C4-2B (cell line): ENCODE data around the gene DUS3L.

Experiments used
- ZFX ChIP-seq: fragments of 450-650 bp; IDR thresholded peaks from 2 replicates; pipeline ENCODE4 v1.6.1; 2017
- TF ChIP-seq, protein P1 (sequence below): fragments of 450-650 bp; conservative IDR thresholded peaks from 2 replicates; pipeline ENCODE4 v1.5.1; 2017; ENCODE audit warnings: mild to moderate bottlenecking

DNA sequence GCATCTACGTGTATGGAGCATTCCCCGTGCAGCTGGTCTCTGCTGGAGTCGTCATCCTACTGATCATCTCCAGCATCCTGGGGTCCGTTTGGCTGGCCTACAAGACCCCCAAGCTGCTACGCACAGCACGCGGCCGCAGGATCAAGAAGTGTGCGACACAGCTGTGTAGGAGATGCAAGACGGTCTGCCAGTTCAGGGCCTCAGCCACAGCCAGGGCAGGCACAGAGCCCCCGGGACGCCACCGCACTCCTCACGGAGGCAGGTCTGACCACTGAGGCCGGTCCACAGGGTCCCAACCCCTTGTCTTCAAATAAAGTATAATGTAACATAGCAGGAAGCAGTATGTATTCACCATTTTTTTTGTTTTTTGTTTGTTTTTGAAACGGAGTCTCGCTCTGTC is 12.6 kb downstream of the DUS3L start:
- TF ChIP-seq, protein P1, sequence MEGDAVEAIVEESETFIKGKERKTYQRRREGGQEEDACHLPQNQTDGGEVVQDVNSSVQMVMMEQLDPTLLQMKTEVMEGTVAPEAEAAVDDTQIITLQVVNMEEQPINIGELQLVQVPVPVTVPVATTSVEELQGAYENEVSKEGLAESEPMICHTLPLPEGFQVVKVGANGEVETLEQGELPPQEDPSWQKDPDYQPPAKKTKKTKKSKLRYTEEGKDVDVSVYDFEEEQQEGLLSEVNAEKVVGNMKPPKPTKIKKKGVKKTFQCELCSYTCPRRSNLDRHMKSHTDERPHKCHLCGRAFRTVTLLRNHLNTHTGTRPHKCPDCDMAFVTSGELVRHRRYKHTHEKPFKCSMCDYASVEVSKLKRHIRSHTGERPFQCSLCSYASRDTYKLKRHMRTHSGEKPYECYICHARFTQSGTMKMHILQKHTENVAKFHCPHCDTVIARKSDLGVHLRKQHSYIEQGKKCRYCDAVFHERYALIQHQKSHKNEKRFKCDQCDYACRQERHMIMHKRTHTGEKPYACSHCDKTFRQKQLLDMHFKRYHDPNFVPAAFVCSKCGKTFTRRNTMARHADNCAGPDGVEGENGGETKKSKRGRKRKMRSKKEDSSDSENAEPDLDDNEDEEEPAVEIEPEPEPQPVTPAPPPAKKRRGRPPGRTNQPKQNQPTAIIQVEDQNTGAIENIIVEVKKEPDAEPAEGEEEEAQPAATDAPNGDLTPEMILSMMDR = no peak
- no peak for TF ChIP-seq ZFX
